Heart right ventricle (tissue), 16 donors: ENCODE results near the gene KRTAP1-4. TPM values are rescaled to one million over a fixed set of nuclear protein-coding genes. Genes with fewer than 3 reads are reported as not detected.
"Not testable (repeated sequence)": the region's sequence is repeated elsewhere in the genome, so short reads cannot be mapped to it uniquely, and the experiment has no call there.

ENCODE experiments used
- ATAC-seq, 8 donors: fragments of 200-7000 bp; cut with Tn5 transposase; one replicate each; pipeline ENCODE4 v1.9.1; 2020; ENCODE audit warnings: mild to moderate bottlenecking in 8 of 8, moderate library complexity in 8 of 8, moderate number of reproducible peaks in 1 of 8
- DNase-seq, 2 donors: peaks; one replicate each; pipeline ENCODE4 v3.0.0-alpha.2; 2020
- H3K27ac ChIP-seq, 10 donors: fragments of 200-600 bp; sonication (generic) in 2 of 10; one replicate each; pipeline versions ENCODE4 v1.5.0 to v1.8.0; 2020 to 2022; ENCODE audit warnings: mild to moderate bottlenecking in 3 of 10
- H3K27me3 ChIP-seq, 7 donors: fragments of 200-600 bp; one replicate each; pipeline ENCODE4 v1.8.0; 2021 to 2022; ENCODE audit warnings: mild to moderate bottlenecking in 2 of 7
- H3K36me3 ChIP-seq, 9 donors: fragments of 200-600 bp; sonication (generic) in 1 of 9; one replicate each; pipeline versions ENCODE4 v1.5.0 to v1.8.0; 2020 to 2022; ENCODE audit warnings: mild to moderate bottlenecking in 2 of 9
- H3K4me1 ChIP-seq, 9 donors: fragments of 200-600 bp; sonication (generic) in 1 of 9; one replicate each; pipeline versions ENCODE4 v1.5.0 to v1.8.0; 2020 to 2022; ENCODE audit warnings: mild to moderate bottlenecking in 4 of 9
- H3K4me3 ChIP-seq, 10 donors: fragments of 200-600 bp; sonication (generic) in 2 of 10; one replicate each; pipeline versions ENCODE4 v1.5.0 to v1.8.0; 2020 to 2022; ENCODE audit warnings: mild to moderate bottlenecking in 7 of 10, moderate library complexity in 2 of 10
- H3K9me3 ChIP-seq, 11 donors: fragments of 200-600 bp in 10 of 11; sonication (generic) in 2 of 11; one replicate each; pipeline versions ENCODE4 v1.5.0 to v1.8.0; 2013 to 2022; ENCODE audit warnings: mild to moderate bottlenecking in 2 of 11, control low read depth in 1 of 11, moderate library complexity in 1 of 11
- WGBS, 2 donors: extraction: QIAGEN DNeasy Blood & Tissue Kit; methylation state at CpG; one replicate each; pipeline ENCODE4 v1.1.7; 2013; ENCODE audit warnings: inconsistent platforms in 1 of 2; 5-methylcytosine and 5-hydroxymethylcytosine counted together
- intact Hi-C, 10 donors: fragments of 100-400 bp; cut with DNase I; formaldehyde crosslinking; loops; one replicate each; pipeline versions ENCODE4 v1.11.1 to v1.14.2; 2022
- polyA plus RNA-seq, 2 donors: library from polyadenylated mRNA; stranded (reverse); fragments of 200-250 nt; gene quantifications; one replicate each; pipeline ENCODE4 v1.2.3, GENCODE V29; 2013
- total RNA-seq, 10 donors: library from RNA; stranded (reverse); fragmentation: NEBNext Ultra II Directional in 3 of 10; extraction: Animal tissue kit (Norgen Biotek cat#: 25700) in 3 of 10; gene quantifications; one replicate each; pipeline versions ENCODE4 v1.2.1 to v1.2.4, GENCODE V29; 2021 to 2023
- TF ChIP-seq, protein P1 (sequence below), 9 donors: fragments of 200-600 bp; sonication (generic) in 2 of 9; IDR thresholded peaks; one replicate each; pipeline versions ENCODE4 v1.5.0 to v1.8.0; 2021 to 2022; ENCODE audit warnings: antibody characterized with exemption in 9 of 9, mild to moderate bottlenecking in 5 of 9, moderate library complexity in 1 of 9
- donor health status: Arrhythmogenic right ventricular cardiomyopathy.
- donor health status: ischemic (EF 13 %, LVEDD 7.1; RV severe dilation, severe dysfunction).
- donor health status: healthy with polysubstance abuse.
- donor health status: DM: no; HTN: yes; CAD: no.
- donor health status: DM: no; HTN: no; CAD: no.
- donor health status: ischemic (EF 25% LVEDD 6.9; RV normal size, moderate dysfunction).
- donor health status: ischemic (EF 25% LVEDD 5.7; RV mildly dilated, moderate dysfunction).
- donor health status: healthy.
- donor health status: DM: yes; HTN: yes; CAD: no.
- donor health status: Ischemic cardiomyopathy.
- donor health status: ischemic (EF 35%, LVEDD 5.7; RV mildly dilated, moderate dysfunction).
- donor health status: nonischemic (EF 11% LVEDD 7.7; RV severe dilation, severe dysfunction).
- donor health status: DM: yes; HTN: yes; CAD: no.
- donor health status: PGD.
- donor health status: ischemic (EF 29% LVEDD 5.4; RV normal size, mild dysfunction).
- donor health status: nonischemic (EF 23%, LVEDD 6.1; RV moderate dilation, normal function).

KRTAP1-4 gene
- total and polyA plus RNA-seq, 12 donors = not detected

DNA sequence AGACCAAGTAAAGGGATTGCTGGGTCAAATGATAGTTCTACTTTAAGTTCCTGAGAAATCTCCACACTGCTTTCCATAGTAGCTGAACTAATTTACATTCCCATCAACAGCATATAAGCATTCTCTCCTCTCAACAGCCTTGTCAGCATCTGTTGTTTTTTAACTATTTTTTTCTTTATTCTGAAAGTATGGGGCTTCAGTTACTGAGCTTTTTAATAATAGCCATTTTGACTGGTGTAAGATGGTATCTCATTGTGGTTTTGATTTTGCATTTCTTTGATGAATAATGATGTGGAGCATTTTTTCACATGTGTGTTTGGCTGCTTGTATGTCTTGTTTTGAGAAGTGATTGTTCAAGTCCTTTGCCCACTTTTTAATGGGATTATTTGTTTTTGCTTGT, 22.6 kb upstream of the KRTAP1-4 start:
- Histone ChIP-seq H3K4me1 (no peaks in the 10 kb centered on the region), H3K27ac (no peak overlapping the region), H3K4me3 (no peak overlapping the region), H3K9me3 (peaks cover 0 to 13% (median 0%) of the 10 kb centered on the region in 11 donors), H3K27me3 (peaks cover 0 to 55% (median 33%) of the 10 kb centered on the region in 7 donors), H3K36me3 (no peaks in the 10 kb centered on the region)
- TF ChIP-seq, protein P1, sequence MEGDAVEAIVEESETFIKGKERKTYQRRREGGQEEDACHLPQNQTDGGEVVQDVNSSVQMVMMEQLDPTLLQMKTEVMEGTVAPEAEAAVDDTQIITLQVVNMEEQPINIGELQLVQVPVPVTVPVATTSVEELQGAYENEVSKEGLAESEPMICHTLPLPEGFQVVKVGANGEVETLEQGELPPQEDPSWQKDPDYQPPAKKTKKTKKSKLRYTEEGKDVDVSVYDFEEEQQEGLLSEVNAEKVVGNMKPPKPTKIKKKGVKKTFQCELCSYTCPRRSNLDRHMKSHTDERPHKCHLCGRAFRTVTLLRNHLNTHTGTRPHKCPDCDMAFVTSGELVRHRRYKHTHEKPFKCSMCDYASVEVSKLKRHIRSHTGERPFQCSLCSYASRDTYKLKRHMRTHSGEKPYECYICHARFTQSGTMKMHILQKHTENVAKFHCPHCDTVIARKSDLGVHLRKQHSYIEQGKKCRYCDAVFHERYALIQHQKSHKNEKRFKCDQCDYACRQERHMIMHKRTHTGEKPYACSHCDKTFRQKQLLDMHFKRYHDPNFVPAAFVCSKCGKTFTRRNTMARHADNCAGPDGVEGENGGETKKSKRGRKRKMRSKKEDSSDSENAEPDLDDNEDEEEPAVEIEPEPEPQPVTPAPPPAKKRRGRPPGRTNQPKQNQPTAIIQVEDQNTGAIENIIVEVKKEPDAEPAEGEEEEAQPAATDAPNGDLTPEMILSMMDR (IDR thresholded peaks at IDR 0.05) = no peak
- intact Hi-C loops = no loop called here
- no peak for DNase-seq
- ATAC-seq = no peak

DNA sequence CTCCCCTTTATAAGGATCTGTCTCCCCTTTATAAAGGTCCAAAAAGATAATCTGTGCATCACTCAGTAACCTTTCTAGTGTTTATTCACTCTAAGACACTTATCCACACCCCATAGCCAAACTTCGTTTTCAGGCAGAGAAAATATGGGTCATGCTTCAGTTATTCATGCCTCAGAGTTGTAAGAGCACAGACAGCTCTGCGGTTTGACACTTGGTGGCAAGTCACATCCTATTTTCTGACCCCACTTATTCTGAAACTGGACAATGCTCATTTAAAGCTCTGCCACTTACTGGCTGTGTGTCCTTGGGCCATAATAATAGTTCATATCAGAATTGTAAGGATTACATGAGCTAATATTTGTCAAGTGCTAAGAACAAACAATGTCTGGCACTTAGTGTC, 19.1 kb upstream of the KRTAP1-4 start:
- Histone ChIP-seq H3K36me3 (no peaks in the 10 kb centered on the region), H3K4me3 (no peak overlapping the region), H3K27ac (no peak overlapping the region), H3K27me3 (peaks cover 0 to 51% (median 29%) of the 10 kb centered on the region in 7 donors), H3K9me3 (peaks cover 0 to 12% (median 0%) of the 10 kb centered on the region in 11 donors), H3K4me1 (no peaks in the 10 kb centered on the region)
- ATAC-seq (no peak), DNase-seq (no peak)
- WGBS, 2 donors = 42 to 65% methylated on average over 2 of the region's 2 CpGs
- intact Hi-C loops = no loop called here
- TF ChIP-seq, protein P1 (IDR thresholded peaks at IDR 0.05) = no peak

DNA sequence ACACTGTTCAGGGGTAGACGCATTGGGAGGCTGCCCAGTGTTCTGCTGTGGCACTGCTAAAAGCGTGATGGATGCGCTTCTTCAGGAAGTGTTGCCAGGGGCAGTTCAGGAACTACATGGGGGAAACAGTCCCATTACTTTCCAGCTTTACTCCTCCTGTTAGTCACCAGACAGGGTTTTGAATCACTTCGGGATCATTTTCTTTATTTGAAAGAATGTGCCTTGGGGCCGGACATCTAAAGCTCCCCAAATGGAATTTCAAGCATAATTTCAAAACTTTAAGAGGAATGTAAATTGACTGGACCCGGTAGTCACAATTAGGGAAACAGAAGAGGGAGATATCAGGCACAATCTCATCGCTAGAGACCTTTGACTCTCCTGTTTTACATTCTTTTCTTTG, 18.4 kb upstream of the KRTAP1-4 start:
- Histone ChIP-seq H3K9me3 (peaks cover 0 to 8% (median 0%) of the 10 kb centered on the region in 11 donors), H3K4me1 (no peaks in the 10 kb centered on the region), H3K27ac (no peak overlapping the region), H3K27me3 (peaks cover 0 to 49% (median 29%) of the 10 kb centered on the region in 7 donors), H3K4me3 (no peak overlapping the region), H3K36me3 (no peaks in the 10 kb centered on the region)
- WGBS, 2 donors = 70 to 72% methylated on average over 7 of the region's 7 CpGs
- TF ChIP-seq, protein P1 (IDR thresholded peaks at IDR 0.05) = no peak
- intact Hi-C loops = no loop called here
- no peak for DNase-seq
- ATAC-seq = no peak

DNA sequence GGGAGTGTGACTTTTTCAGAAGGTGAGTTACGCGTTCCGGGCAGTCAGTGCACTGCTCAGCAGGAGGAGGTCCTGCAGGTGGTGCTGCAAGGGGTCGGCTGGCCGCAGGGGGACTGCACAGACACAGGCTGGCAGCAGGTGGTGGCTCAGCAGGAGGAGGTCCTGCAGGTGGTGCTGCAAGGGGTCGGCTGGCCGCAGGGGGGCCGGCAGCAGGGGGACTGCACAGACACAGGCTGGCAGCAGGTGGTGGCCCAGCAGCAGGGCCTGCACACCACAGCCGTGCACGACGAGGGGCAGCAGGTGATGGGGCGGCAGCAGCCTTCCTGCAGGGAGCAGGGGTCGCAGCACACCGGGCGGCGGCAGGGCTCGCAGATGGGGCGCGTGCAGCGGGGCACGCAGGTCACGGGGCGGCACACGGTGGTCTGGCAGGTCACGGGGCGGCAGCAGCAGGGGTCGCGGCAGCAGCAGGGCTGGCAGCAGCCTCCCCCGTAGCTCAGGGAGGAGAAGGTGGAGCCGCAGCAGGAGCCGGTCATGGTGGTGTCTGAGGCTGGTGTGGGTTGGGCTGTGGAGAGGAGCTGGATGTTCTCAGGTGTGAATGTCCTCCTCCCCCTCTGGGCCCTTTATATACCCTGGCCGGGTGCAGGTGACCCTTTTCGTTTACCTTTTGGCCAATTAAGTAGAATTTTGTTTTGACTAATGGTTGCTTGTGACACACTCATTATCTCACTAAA, 16.9 kb upstream of the KRTAP1-4 start, which contains the start of gene KRTAP2-1:
KRTAP2-1 (minus strand) TSS at position 582 of the 731 bp plus-strand sequence; CDS start at position 533, 49 bp downstream.
- H3K36me3 ChIP-seq, H3K4me3 ChIP-seq, ATAC-seq, H3K27ac ChIP-seq, DNase-seq, H3K4me1 ChIP-seq, intact Hi-C loops: not testable (repeated sequence)
- WGBS, 2 donors = 27 to 39% methylated on average over 10 of the region's 33 CpGs
- H3K9me3 ChIP-seq = peaks cover 0 to 11% (median 0%) of the 10 kb centered on the region in 11 donors
- H3K27me3 ChIP-seq = peaks cover 0 to 49% (median 29%) of the 10 kb centered on the region in 7 donors

DNA sequence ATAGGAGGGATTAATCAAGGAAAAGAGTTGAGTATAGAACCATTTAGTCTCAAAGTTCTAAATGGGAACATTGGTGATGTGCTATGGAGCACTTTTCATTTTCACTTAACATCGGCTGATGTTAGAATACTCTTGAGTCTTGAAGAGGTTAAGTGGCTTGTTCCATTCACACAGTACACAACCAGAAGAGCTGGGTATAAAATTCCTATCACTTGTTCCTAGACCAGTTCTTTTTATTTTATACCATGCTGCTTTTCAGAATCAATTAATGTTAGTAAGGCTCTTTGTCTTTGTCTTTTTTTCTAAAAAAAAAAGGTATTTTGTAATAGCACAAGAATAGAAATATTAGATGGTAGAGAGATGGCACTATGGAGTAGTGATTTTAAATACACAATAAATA, 13.0 kb upstream of the KRTAP1-4 start:
- Histone ChIP-seq H3K4me3 (no peak overlapping the region), H3K4me1 (no peaks in the 10 kb centered on the region), H3K36me3 (no peaks in the 10 kb centered on the region), H3K9me3 (peaks cover 0 to 11% (median 0%) of the 10 kb centered on the region in 11 donors), H3K27me3 (peaks cover 0 to 22% (median 15%) of the 10 kb centered on the region in 7 donors), H3K27ac (no peak overlapping the region)
- TF ChIP-seq, protein P1 (IDR thresholded peaks at IDR 0.05) = no peak
- ATAC-seq (no peak), DNase-seq (no peak)
- WGBS, 2 donors = 98 to 100% methylated on average over 1 of the region's 1 CpG
- intact Hi-C loops = no loop called here

DNA sequence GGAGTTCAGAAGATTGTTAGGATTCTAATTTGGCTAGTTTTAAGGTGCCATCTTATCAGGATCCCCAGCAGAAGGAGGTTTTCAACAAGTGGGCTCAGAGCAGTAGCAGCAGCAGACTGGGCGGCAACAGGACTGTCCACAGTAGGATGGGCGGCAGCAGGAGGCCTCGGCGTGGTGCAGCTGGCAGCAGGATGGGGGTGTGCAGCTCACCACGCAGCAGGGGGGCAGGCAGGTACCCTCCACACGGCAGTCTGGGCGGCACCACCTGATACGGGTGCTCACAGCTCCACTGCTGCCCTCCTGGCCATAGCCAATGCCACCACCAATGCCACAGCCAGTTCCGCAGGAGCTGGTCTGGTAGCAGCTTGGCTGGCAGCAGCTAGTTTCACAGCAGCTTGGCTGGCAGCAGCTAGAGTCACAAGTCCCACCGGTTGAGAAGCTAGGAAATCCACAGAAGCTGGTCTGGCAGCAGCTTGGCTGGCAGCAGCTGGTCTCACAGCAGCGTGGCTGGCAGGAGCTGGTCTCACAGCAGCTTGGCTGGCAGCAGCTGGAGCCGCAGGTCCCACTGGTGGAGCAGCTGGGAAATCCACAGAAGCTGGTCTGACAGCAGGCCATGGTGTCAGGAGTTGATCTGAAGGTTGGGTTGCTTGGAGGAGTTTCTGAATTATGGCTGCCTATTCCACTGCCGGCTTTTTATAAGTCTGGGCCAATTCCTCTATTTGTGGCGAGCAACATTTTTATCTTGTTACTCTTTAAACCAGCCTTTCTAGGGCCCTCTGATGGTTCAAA, 11.0 kb upstream of the KRTAP1-4 start, which contains the start of gene KRTAP1-1:
KRTAP1-1 (minus strand) TSS at position 668 of the 789 bp plus-strand sequence; CDS start at position 615, 53 bp downstream.
- H3K4me3 ChIP-seq, H3K4me1 ChIP-seq, intact Hi-C loops, H3K27ac ChIP-seq, H3K36me3 ChIP-seq: not testable (repeated sequence)
- Histone ChIP-seq H3K27me3 (peaks cover 0 to 15% (median 6%) of the 10 kb centered on the region in 7 donors), H3K9me3 (peaks cover 0 to 11% (median 0%) of the 10 kb centered on the region in 11 donors)
- WGBS, 2 donors = 69 to 77% methylated on average over 13 to 14 of the region's 14 CpGs
- ATAC-seq (peak in 1 of 8 donors; percentile 34), DNase-seq (peak in 1 of 2 donors; percentile 4)
